ENCODE data around the gene TNS1.

Gene TNS1

GRCh38 chr2:217999595-217999959 is 3.2 kb downstream of the TNS1 start:
- no peak for DNase-seq (ENCODE audit: low read depth in 2 of 3, low spot score in 2 of 3)

- no peak for DNase-seq (ENCODE audit: low read depth in 2 of 3, low spot score in 2 of 3)
These were observed 3.7 kb downstream of the TNS1 start for GRCh38 chr2:217998926-217999594.

GRCh38 chr2:217997510-217997909 is 5.3 kb downstream of the TNS1 start:
- DNase-seq (ENCODE audit: low read depth in 2 of 3, low spot score in 2 of 3): no peak

- no peak for DNase-seq (ENCODE audit: low read depth in 2 of 3, low spot score in 2 of 3)
These were observed 6.4 kb downstream of the TNS1 start for GRCh38 chr2:217996361-217996760.

- DNase-seq (ENCODE audit: low read depth in 2 of 3, low spot score in 2 of 3): no peak
These were observed 7.0 kb downstream of the TNS1 start for GRCh38 chr2:217995731-217996231.

- DNase-seq (ENCODE audit: low read depth in 2 of 3, low spot score in 2 of 3): no peak
These were observed 8.0 kb downstream of the TNS1 start for GRCh38 chr2:217994776-217995274.

- peak in 2 of 3 experiments; percentile 47 to 57 for DNase-seq (ENCODE audit: low read depth in 2 of 3, low spot score in 2 of 3)
These were observed 8.9 kb downstream of the TNS1 start for GRCh38 chr2:217993817-217994463.

- no peak for DNase-seq (ENCODE audit: low read depth in 2 of 3, low spot score in 2 of 3)
These were observed 9.7 kb downstream of the TNS1 start for GRCh38 chr2:217993138-217993537.

- no peak for DNase-seq (ENCODE audit: low read depth in 2 of 3, low spot score in 2 of 3)
These were observed 10.7 kb downstream of the TNS1 start for GRCh38 chr2:217992061-217992460.

GRCh38 chr2:217990791-217991465 is 11.9 kb downstream of the TNS1 start:
- no peak for DNase-seq (ENCODE audit: low read depth in 2 of 3, low spot score in 2 of 3)

GRCh38 chr2:217990389-217990788 is 12.4 kb downstream of the TNS1 start:
- no peak for DNase-seq (ENCODE audit: low read depth in 2 of 3, low spot score in 2 of 3)

GRCh38 chr2:217989221-217989948 is 13.4 kb downstream of the TNS1 start:
- no peak for DNase-seq (ENCODE audit: low read depth in 2 of 3, low spot score in 2 of 3)

- no peak for DNase-seq (ENCODE audit: low read depth in 2 of 3, low spot score in 2 of 3)
These were observed 14.0 kb downstream of the TNS1 start for GRCh38 chr2:217988840-217989204.

- peak; percentile 28 to 71 (median 59) for DNase-seq (ENCODE audit: low read depth in 2 of 3, low spot score in 2 of 3)
These were observed 14.6 kb downstream of the TNS1 start for GRCh38 chr2:217988014-217988839.

GRCh38 chr2:217987391-217987790 is 15.4 kb downstream of the TNS1 start:
- no peak for DNase-seq (ENCODE audit: low read depth in 2 of 3, low spot score in 2 of 3)

GRCh38 chr2:217986256-217986961 is 16.4 kb downstream of the TNS1 start:
- no peak for DNase-seq (ENCODE audit: low read depth in 2 of 3, low spot score in 2 of 3)

- DNase-seq (ENCODE audit: low read depth in 2 of 3, low spot score in 2 of 3): no peak
These were observed 19.2 kb downstream of the TNS1 start for GRCh38 chr2:217983276-217984233.

- no peak for DNase-seq (ENCODE audit: low read depth in 2 of 3, low spot score in 2 of 3)
These were observed 20.8 kb downstream of the TNS1 start for GRCh38 chr2:217981971-217982370.

Data from activated CD8-positive, alpha-beta memory T cell treated with anti-CD3 and anti-CD28 coated beads for 48 hours (primary cell).